NB4 (cell line): ENCODE data around the gene BRI3.
"Not testable (repeated sequence)": the region's sequence is repeated elsewhere in the genome, so short reads cannot be mapped to it uniquely, and the experiment has no call there.

Experiments
- DNase-seq: peaks from one replicate; pipeline ENCODE4 v3.0.0; 2010; ENCODE audit warnings: low read depth
- H3K4me3 ChIP-seq: one replicate; pipeline ENCODE4 v1.5.1; 2011; ENCODE audit warnings: mild to moderate bottlenecking, low read depth, low read length, moderate library complexity
- MAX ChIP-seq: IDR thresholded peaks from 2 replicates; pipeline ENCODE4 v1.6.1; 2011; ENCODE audit warnings: low read depth, low read length
- MYC ChIP-seq: IDR thresholded peaks from 2 replicates; pipeline ENCODE4 v1.6.1; 2011; ENCODE audit warnings: low read depth, low read length
- POLR2A ChIP-seq: IDR thresholded peaks from 2 replicates; pipeline ENCODE4 v1.6.1; 2011; ENCODE audit warnings: mild to moderate bottlenecking; ENCODE audit not compliant: insufficient read length; ENCODE audit errors: extremely low read depth
- TF ChIP-seq, protein P1 (sequence below): IDR thresholded peaks from one replicate; pipeline ENCODE4 v1.5.1; 2012; ENCODE audit warnings: low read depth, low read length

BRI3 gene

GRCh38 chr7:98312201-98312600, 30.7 kb downstream of the BRI3 start:
- no peak for DNase-seq
- no peak for TF ChIP-seq POLR2A
- no peak for TF ChIP-seq MAX
- no peak for TF ChIP-seq MYC
- TF ChIP-seq, protein P1, sequence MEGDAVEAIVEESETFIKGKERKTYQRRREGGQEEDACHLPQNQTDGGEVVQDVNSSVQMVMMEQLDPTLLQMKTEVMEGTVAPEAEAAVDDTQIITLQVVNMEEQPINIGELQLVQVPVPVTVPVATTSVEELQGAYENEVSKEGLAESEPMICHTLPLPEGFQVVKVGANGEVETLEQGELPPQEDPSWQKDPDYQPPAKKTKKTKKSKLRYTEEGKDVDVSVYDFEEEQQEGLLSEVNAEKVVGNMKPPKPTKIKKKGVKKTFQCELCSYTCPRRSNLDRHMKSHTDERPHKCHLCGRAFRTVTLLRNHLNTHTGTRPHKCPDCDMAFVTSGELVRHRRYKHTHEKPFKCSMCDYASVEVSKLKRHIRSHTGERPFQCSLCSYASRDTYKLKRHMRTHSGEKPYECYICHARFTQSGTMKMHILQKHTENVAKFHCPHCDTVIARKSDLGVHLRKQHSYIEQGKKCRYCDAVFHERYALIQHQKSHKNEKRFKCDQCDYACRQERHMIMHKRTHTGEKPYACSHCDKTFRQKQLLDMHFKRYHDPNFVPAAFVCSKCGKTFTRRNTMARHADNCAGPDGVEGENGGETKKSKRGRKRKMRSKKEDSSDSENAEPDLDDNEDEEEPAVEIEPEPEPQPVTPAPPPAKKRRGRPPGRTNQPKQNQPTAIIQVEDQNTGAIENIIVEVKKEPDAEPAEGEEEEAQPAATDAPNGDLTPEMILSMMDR: no peak
- H3K4me3 ChIP-seq: no peak overlapping the region

DNA sequence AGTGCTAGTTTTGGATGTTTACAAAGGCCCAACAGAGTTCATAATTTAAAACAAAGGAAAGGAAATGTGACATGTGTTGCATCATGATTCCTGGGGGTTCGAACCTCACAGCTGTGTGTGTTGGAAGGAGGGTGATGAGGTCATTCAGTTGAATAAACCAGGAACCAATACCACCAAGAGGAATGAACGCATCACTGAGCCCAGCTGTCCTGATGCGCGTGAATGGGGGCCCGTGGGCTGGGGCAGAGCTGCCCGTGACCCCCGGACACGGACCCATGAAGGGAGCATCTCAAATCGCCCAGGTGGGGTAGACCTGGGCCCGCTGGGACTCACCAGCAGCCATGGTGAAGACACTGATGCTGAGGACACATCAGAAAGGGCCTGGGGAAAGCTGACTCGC, 33.0 kb downstream of the BRI3 start:
- no peak overlapping the region for H3K4me3 ChIP-seq
- DNase-seq: no peak
- TF ChIP-seq POLR2A (no peak), MYC (no peak), MAX (no peak)
- TF ChIP-seq, protein P1: no peak

DNA sequence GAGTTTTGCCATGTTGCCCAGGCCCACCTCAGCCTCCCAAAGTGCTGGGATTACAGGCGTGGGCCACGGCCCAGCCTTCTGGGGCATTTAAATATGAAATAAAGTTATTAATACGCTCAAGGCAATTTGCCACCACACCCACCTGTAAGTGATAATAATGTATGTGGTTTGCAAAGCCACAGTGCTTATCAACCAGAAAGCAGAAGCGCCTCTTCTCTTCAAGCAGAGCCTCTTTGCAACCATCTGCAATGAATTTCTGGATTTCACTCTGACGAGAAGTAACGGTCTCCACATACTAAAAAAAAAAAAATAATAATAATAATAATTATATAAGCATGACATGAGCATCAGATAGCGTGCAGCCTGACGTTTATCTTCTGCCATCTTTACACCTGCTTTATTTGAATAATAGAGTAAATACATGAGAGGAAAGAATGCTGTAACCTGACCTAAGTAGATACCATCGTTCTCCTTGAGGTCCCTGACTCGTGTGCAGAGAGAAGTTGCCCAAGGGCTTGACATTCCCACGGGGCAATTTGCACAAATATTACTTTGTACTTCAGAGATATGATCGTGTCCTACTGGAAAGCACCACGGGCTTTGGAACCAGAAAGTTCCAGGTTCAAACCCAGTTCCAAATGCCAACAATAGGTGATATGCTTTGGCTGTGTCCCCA, 34.0 kb downstream of the BRI3 start:
- DNase-seq: no peak
- no peak overlapping the region for H3K4me3 ChIP-seq
- TF ChIP-seq, protein P1: no peak
- TF ChIP-seq MYC: no peak

- DNase-seq, H3K4me3 ChIP-seq: not testable (repeated sequence)
Measured at GRCh38 chr7:98315994-98316527, 34.6 kb downstream of the BRI3 start.

- no peak overlapping the region for H3K4me3 ChIP-seq
- no peak for TF ChIP-seq MAX
- TF ChIP-seq, protein P1: no peak
- no peak for TF ChIP-seq POLR2A
- TF ChIP-seq MYC: no peak
- no peak for DNase-seq
Measured at GRCh38 chr7:98317366-98318040, 36.0 kb downstream of the BRI3 start.

- DNase-seq: no peak
- no peak overlapping the region for H3K4me3 ChIP-seq
- TF ChIP-seq POLR2A: no peak
- TF ChIP-seq, protein P1: no peak
- TF ChIP-seq MYC: no peak
- no peak for TF ChIP-seq MAX
Measured at GRCh38 chr7:98319176-98319575, 37.7 kb downstream of the BRI3 start.
